Dedifferentiated amniotic fluid mesenchymal stem cell (primary cell): ENCODE results near the gene ANKAR.
A peak's percentile ranks its signal among the peaks of the same experiment; 100 is the strongest.
"Not testable (repeated sequence)": the region's sequence is repeated elsewhere in the genome, so short reads cannot be mapped to it uniquely, and the experiment has no call there.

Experiments used
- DNase-seq: peaks from one replicate; pipeline ENCODE4 v3.0.0-alpha.2; 2016; ENCODE audit errors: extremely low spot score

ANKAR gene

GRCh38 chr2:189658306-189659212 is 15.9 kb upstream of the ANKAR start:
- no peak for DNase-seq

- DNase-seq: no peak
Observed at GRCh38 chr2:189659734-189660133, 14.7 kb upstream of the ANKAR start.

- DNase-seq: no peak
Observed at GRCh38 chr2:189660803-189661147, 13.7 kb upstream of the ANKAR start.

GRCh38 chr2:189661148-189661956 is 13.1 kb upstream of the ANKAR start, which contains the start of gene ASNSD1:
Gene ASNSD1, plus strand, starts transcription at chr2:189661459. Its CDS starts 4,674 bp downstream, at chr2:189666133.
- peak; percentile 100 for DNase-seq

- DNase-seq: no peak
Observed at GRCh38 chr2:189661957-189662321, 12.5 kb upstream of the ANKAR start.

- DNase-seq: no peak
Observed at GRCh38 chr2:189662669-189663226, 11.7 kb upstream of the ANKAR start.

- DNase-seq: not testable (repeated sequence)
Observed at GRCh38 chr2:189663319-189663718, 11.2 kb upstream of the ANKAR start.

GRCh38 chr2:189669913-189670312 is 4.6 kb upstream of the ANKAR start:
- DNase-seq: no peak

GRCh38 chr2:189673661-189674373 is 653 bp upstream of the ANKAR start:
- no peak for DNase-seq

- no peak for DNase-seq
Observed at GRCh38 chr2:189676471-189676870, 2.0 kb downstream of the ANKAR start.

- DNase-seq: no peak
Observed at GRCh38 chr2:189679226-189679625, 4.8 kb downstream of the ANKAR start.

GRCh38 chr2:189681203-189681602 is 6.7 kb downstream of the ANKAR start:
- no peak for DNase-seq

GRCh38 chr2:189681903-189682302 is 7.4 kb downstream of the ANKAR start:
- no peak for DNase-seq

GRCh38 chr2:189683348-189683747 is 8.9 kb downstream of the ANKAR start:
- no peak for DNase-seq

- no peak for DNase-seq
Observed at GRCh38 chr2:189684811-189685210, 10.3 kb downstream of the ANKAR start.

- no peak for DNase-seq
Observed at GRCh38 chr2:189685540-189686229, 11.2 kb downstream of the ANKAR start.

- DNase-seq: not testable (repeated sequence)
Observed at GRCh38 chr2:189687796-189688195, 13.3 kb downstream of the ANKAR start.

GRCh38 chr2:189696223-189696622 is 21.8 kb downstream of the ANKAR start:
- no peak for DNase-seq

GRCh38 chr2:189698020-189698887 is 23.8 kb downstream of the ANKAR start:
- DNase-seq: peak; percentile 64

- no peak for DNase-seq
Observed at GRCh38 chr2:189700681-189701080, 26.2 kb downstream of the ANKAR start.
